ENCODE data around the gene PJVK. TPM values are rescaled to one million over a fixed set of nuclear protein-coding genes. Genes with fewer than 3 reads are reported as not detected.

PJVK gene
- total RNA-seq, 1 donor from 2014 or later: 2.0 TPM

DNA sequence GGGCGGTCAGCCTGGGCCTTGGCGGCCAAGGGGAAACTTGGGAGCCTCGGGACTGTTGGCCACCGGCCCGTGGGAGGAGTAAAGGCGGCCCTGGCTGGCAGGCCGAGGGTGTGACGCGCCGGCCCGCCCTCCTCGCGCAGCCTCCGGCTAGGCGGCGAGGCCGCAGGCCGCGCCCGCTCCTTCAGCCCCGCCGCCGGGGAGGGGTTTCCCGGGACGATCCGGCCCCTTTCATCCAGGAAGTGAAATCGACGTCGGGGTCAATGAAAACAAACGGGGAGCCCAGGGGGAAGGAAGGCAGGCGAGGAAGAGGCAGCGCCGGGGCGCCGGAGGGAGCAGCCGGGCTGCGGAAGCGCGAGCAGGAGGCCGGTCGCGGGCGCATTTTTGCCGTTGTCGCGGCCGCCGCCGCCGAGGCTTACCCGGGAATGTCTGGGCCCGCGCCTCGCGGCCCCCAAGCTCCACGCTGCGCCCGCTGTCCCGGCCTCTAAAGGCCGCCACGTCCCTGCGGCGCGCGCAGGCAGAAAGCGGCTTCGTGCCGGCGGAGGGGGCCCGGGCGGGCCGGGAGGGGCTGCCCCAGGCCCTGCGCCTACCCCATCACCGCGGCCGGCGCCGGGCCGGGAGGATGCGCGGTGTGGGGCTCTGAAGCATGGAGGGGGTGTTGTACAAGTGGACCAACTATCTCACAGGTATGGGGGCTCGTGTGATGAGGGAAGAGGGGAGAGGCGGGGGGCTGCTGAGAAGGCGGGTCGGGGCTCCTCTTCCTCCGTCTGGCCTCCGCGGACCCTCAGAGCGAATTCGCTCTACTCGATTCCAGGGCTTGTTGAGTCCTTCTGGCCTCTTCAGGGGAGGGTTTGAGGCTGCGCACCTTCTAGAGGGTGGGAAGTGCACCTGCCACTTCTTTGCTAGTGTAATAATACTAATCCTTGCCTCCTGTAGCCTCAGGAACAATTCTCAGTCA lies 29.3 kb downstream of the PJVK start, which contains the start of gene PLEKHA3:
PLEKHA3 (plus strand) TSS at position 231 of the 955 bp plus-strand sequence; CDS start at position 644, 413 bp downstream.
- Mint-ChIP-seq H3K4me1 (ENCODE audit: low read depth, unreplicated experiment) (peaks cover 19% of the 10 kb centered on the region), H3K27ac (ENCODE audit: unreplicated experiment) (peak within 1 kb of the TSS; percentile 100), H3K4me3 (ENCODE audit: unreplicated experiment) (peak within 1 kb of the TSS; percentile 95), H3K9me3 (ENCODE audit: unreplicated experiment) (peaks cover 5% of the 10 kb centered on the region), H3K27me3 (ENCODE audit: unreplicated experiment) (peaks cover 13% of the 10 kb centered on the region), H3K36me3 (ENCODE audit: unreplicated experiment) (no peaks in the 10 kb centered on the region)
- no peak for TF ChIP-seq CTCF (IDR thresholded peaks at IDR 0.05; ENCODE audit: partially characterized antibody, unreplicated experiment)
- DNase-seq: peak; percentile 95

DNA sequence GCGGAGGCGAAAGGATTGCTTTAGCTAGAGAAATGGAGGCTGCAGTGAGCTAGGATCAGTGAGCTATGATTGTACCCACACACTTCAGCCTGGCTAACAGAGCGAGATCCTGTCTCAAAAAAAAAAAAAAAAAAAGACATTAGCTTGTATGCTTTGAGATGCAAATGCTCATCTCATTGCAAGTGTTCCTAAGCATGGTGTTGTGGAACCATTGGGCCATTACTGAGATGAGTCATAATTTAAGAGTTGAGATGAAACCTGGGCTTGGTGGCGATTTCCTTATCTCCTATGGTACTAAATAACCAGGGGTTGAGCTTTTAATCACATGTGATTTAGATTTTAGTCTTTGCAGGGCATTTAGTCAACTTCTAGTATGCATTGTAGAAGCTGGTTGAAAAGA lies 31.3 kb downstream of the PJVK start:
- DNase-seq: no peak
- Mint-ChIP-seq H3K27me3 (ENCODE audit: unreplicated experiment) (peaks cover 15% of the 10 kb centered on the region), H3K9me3 (ENCODE audit: unreplicated experiment) (peaks cover 5% of the 10 kb centered on the region), H3K27ac (ENCODE audit: unreplicated experiment) (peak overlapping the region; percentile 48), H3K4me3 (ENCODE audit: unreplicated experiment) (peak overlapping the region; percentile 95), H3K4me1 (ENCODE audit: low read depth, unreplicated experiment) (peaks cover 19% of the 10 kb centered on the region), H3K36me3 (ENCODE audit: unreplicated experiment) (no peaks in the 10 kb centered on the region)
- TF ChIP-seq CTCF (IDR thresholded peaks at IDR 0.05; ENCODE audit: partially characterized antibody, unreplicated experiment): no peak

- Mint-ChIP-seq H3K4me1 (ENCODE audit: low read depth, unreplicated experiment) (peaks cover 19% of the 10 kb centered on the region), H3K27ac (ENCODE audit: unreplicated experiment) (no peak overlapping the region), H3K36me3 (ENCODE audit: unreplicated experiment) (no peaks in the 10 kb centered on the region), H3K4me3 (ENCODE audit: unreplicated experiment) (no peak overlapping the region), H3K27me3 (ENCODE audit: unreplicated experiment) (peaks cover 9% of the 10 kb centered on the region), H3K9me3 (ENCODE audit: unreplicated experiment) (peaks cover under 1% of the 10 kb centered on the region)
- DNase-seq: no peak
- TF ChIP-seq CTCF (IDR thresholded peaks at IDR 0.05; ENCODE audit: partially characterized antibody, unreplicated experiment): no peak
These were observed 33.3 kb downstream of the PJVK start for GRCh38 chr2:178484245-178485041.

GRCh38 chr2:178485356-178485755 lies 34.2 kb downstream of the PJVK start:
- no peak for TF ChIP-seq CTCF (IDR thresholded peaks at IDR 0.05; ENCODE audit: partially characterized antibody, unreplicated experiment)
- Mint-ChIP-seq H3K36me3 (ENCODE audit: unreplicated experiment) (no peaks in the 10 kb centered on the region), H3K27me3 (ENCODE audit: unreplicated experiment) (peaks cover 9% of the 10 kb centered on the region), H3K4me1 (ENCODE audit: low read depth, unreplicated experiment) (peaks cover 19% of the 10 kb centered on the region), H3K9me3 (ENCODE audit: unreplicated experiment) (no peaks in the 10 kb centered on the region), H3K27ac (ENCODE audit: unreplicated experiment) (no peak overlapping the region), H3K4me3 (ENCODE audit: unreplicated experiment) (no peak overlapping the region)
- DNase-seq: no peak

All from glutamatergic neuron (in vitro differentiated cells).